GM21390 (cell line): ENCODE results near the gene FBXO34.
"Not testable (repeated sequence)": the region's sequence is repeated elsewhere in the genome, so short reads cannot be mapped to it uniquely, and the experiment has no call there.

Experiments used
- ATAC-seq: cut with Tn5 transposase; IDR thresholded peaks from one replicate; pipeline ENCODE4 v1.9.1; 2021; ENCODE audit not compliant: unreplicated experiment

Gene FBXO34

DNA sequence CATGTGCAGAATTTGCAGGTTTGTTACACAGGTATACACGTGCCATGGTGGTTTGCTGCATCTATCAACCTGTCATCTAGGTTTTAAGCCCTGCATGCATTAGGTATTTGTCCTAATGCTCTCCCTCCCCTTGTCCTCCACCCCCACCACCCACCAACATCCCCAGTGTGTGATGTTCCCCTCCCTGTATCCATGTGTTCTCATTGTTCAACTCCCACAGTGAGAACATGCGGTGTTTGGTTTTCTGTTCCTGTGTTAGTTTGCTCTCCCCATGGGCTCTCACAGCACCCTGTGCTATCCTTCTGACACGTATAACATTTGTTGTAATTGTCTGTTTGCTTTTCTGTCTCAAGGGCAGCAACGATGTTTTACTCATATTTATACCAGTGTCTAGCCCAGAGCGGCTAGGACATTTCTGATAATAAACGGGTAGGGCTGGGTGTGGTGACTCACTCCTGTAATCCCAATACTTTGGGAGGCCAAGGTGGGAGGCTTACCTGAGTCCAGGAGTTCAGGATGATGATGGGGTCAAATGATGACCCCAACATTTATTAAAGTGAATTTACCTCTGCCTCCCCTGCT lies 73.5 kb downstream of the FBXO34 start:
- ATAC-seq, result not testable (repeated sequence)

DNA sequence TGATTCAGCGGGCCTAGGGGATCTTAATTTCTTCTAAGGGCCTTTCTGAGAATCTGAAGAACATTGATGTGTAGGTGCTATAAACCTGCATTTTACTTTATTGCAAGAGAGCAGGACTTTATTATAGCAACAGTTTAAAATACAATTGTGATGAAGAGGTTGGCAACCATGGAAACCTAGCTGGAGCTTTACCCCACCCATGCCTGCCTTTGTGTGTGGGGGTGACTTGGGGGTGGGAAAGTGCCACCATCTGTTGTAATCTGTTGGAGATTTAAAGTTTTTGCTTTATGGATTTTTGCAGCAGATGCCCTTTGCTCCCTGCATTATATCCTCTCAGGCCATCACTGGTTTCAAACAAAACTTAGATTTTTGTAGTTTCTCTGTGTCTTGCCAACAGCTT lies 75.8 kb downstream of the FBXO34 start:
- no peak for ATAC-seq

DNA sequence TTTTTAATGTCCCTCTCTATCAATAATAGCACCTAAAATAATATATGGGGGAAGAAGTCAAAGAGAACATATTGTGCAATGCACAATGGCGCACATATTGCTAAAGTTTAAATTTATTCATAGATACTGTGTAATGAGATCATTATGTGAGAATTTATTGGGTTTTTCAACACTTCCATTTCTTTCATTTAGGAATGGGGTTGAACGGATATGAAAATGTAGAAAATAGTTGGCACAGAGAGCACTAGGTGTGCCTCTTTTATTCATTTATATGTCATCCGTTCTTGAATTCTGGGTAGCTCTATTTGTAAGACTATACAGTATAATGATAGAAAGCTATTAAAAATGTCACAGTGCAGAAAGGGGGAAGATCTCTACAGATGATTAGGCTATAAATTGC lies 76.5 kb downstream of the FBXO34 start:
- no peak for ATAC-seq

DNA sequence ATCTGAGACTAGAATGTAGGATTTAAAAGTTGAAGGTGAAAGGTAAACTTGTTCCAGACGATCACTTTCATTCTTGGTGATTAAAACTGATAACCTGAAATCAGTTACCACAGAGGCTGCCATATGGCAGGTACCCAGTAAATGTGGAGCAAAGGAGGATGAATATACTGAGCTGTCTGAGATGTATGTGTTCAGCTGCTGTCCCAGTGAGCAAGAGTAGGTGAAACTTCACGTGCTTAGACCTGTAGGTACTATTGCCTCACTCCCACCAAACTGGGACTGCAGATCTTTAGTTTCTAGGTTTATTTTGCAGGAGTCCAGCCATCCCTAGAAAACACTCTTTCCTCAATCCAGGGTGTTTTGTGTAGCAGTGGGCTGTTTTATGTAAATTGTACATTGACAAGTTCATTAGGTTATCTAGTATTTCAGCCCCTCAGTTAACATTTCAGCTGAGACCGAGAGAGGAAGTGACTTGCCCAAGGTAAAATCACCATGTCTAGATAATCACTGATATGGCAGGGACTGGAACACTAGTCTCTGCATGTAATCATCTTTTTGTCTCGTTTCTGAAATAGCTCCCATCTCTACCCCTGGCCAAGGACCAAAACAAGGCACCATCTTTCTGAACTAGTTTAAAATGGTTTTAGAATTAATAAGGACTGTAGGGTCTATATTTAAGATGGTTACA lies 77.7 kb downstream of the FBXO34 start:
- ATAC-seq, result peak; percentile 57

DNA sequence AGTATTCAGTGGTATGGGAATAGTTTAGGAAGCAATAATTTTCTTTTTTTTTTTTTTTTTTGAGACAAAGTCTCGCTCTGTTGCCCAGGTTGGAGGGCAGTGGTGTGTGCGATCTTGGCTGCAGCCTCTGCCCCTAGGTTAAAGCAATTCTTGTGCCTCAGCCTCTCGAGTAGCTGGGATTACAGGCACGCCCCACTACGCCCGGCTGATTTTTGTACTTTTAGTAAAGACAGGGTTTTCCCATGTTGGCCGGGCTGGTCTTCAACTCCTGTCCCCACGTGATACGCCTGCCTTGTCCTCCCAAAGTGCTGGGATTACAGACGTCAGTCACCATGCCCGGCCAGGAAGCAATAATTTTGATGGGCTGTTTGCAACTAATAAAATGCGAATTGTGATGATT lies 78.3 kb downstream of the FBXO34 start:
- ATAC-seq, result no peak

DNA sequence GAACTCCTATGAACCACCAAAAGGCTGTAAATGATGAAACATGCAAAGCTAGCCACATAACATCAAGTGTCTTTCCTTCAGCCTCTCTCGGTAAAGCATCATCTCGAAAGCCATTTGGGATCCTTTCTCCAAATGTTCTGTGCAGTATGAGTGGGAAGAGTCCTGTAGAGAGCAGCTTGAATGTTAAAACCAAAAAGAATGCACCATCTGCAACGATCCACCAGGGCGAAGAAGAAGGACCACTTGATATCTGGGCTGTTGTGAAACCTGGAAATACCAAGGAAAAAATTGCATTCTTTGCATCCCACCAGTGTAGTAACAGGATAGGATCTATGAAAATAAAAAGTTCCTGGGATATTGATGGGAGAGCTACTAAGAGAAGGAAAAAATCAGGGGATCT lies 79.2 kb downstream of the FBXO34 start:
- ATAC-seq, result no peak

DNA sequence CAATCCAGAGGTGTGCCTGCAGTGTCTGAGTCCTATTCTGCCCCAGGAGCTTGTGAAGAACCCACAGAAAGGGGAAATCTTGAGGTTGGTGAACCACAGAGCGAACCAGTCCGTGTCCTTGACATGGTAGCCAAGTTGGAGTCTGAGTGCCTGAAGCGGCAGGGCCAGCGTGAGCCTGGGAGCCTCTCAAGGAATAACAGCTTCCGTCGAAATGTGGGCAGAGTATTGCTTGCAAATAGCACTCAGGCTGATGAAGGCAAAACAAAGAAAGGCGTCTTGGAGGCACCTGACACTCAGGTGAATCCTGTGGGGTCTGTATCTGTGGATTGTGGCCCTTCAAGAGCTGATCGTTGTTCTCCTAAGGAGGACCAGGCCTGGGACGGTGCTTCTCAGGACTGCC lies 79.9 kb downstream of the FBXO34 start:
- no peak for ATAC-seq

DNA sequence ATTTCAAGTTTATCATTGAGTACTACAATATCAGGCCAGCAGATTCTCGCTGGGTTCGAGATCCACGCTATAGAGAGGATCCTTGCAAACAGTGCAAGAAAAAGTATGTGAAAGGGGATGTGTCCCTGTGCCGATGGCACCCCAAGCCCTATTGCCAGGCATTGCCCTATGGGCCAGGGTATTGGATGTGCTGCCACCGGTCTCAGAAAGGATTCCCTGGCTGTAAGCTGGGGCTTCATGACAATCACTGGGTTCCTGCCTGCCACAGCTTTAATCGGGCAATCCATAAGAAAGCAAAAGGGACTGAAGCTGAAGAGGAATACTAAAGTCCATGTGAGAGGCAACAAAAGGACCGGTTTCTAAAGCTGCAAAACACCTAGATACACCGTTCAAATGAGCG lies 81.0 kb downstream of the FBXO34 start:
- no peak for ATAC-seq

DNA sequence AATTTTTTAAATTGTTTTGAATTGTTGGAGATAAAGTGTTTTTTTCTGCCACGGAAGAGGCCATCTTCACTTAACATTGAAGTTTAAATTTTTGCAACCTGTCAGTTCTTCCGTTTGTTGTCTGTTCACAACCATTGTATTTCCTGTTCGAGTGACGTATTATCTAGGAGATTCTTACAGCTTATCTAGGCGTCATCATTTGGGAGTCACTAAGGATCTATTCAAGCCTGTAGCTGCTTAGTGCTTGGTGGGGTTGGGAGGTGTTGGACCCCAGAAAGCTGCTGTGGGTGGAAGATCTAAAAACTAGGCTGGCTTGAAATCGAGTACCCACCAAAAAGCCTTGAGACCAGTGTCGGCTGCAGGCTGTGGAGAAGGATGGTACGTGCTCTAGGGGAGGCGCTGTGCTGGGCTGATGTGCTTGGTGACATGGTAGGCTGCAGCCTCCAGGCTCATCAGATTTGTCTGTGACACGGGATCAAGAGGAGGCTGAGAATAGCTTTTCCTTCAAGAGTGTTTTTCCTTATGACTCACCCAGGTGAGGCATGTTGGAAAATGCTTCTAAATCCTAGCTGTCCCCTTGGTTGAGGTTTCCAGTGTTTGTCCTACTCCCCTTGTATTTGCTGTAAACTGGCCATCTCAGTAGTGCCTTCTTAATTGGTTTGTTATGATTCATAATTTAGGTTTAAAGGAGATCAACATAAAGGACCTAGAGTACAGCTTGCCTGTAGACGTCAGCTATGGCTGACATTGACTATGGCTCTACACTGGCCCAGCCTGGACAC lies 82.7 kb downstream of the FBXO34 start:
- ATAC-seq, result no peak

DNA sequence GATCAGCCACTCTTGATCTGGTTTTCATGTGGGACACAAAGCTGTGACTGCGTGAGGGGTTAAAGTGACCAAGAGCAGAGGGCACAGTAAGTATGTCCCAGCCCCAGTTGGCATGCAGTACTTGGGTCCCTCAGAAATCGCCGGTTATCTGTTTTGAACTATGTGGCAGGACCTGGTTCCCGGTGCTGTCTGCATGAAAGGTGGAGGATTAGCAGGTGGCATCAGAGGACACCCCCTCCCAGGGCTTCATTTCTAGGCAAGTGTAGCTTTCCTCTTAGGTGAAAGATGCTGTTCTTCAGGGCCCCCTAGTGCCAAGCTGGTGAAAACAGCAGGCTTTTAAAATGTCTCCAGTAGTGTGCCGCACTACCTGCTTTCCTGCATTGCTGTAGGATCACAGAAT lies 83.3 kb downstream of the FBXO34 start:
- ATAC-seq, result peak; percentile 79

DNA sequence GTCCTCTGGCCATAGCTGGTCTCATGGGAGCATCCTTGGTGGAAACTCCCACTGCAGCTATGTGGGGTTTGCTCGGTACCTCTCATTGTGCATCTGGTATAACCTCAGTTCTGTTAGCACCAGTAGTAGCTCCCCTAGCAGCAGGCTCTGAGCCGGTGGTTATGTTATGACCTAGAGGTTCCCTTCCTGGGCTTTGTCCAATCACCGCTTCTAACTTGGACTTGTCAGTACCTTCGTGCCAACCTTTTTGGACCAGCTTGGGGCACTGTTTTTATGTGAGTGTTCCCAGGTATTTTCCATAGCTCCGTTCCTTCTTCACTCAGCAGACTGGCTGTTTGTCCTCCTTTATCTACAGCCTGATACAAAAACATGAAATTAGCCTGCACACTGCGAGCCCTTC lies 84.7 kb downstream of the FBXO34 start:
- ATAC-seq, result no peak

DNA sequence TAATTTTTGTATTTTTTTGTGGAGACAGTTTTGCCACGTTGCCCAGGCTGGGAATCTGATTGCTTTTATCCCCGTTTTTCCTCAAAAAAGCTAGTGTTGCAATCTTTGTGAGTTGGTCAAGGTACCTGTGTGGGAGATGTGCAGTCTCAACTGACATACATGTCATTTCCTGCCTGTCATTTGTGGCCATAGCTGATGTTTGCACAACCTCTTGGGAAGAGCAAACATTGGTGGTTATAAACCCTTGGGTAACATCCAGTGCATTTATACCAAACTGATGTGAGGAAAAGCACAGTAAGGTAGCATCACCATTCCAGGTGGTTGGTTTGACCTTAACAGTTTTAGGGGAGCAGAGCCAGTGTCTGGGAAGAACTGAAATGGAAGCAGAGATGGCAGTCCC lies 85.7 kb downstream of the FBXO34 start:
- no peak for ATAC-seq

DNA sequence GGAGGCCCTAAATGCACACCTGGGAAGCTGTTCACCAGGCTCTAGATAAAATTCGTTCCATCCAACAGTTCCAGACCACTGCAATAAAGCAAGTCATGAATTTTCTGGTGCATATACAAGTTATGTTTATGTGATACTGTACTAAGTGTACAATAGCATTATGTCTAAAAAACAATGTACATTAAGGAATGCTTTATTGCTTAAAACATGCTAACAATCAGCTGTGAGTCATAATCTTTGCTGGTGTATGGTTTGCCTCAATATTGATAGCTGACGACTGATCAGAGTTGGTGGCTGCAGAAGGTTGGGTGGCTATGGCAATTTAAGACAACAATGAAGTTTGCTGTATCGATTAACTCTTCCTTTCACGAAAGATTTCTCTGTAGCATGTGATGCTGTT lies 88.1 kb downstream of the FBXO34 start:
- no peak for ATAC-seq

DNA sequence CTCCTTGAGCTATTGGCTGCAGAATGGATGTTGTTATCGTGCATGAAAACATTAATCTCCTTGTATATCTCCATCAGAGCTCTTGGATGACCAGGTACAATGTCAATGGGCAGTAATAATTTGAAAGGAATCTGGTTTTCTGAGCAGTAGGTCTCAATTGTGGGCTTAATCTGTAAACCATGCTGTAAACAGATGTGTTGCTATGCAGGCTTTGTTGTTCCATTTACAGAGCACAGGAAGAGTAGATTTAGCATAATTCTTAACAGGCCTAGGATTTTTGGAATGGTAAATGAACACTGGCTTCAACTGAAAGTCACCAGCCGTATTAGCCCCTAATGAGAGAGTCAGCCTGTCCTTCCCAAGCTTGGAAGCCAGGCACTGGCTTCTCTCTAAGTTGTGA lies 90.0 kb downstream of the FBXO34 start:
- no peak for ATAC-seq

DNA sequence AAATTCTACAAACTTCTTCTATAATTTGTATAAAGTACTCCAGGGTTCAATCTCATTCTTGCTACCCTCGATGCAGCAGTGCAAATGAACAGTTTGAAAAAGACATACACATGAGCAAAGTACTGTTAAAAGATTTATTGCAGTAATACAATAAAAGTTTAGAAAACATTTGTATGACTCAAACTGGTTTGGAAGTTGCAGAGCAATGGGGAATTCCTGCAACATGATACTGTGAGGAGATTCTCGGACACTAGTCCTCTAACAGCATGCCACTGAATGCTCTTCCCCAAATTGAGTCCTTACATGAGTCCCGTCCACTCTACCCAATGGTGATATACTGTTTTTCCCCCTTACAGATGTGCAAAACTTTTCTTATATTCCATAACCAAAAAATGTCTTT lies 95.0 kb downstream of the FBXO34 start:
- ATAC-seq, result no peak

DNA sequence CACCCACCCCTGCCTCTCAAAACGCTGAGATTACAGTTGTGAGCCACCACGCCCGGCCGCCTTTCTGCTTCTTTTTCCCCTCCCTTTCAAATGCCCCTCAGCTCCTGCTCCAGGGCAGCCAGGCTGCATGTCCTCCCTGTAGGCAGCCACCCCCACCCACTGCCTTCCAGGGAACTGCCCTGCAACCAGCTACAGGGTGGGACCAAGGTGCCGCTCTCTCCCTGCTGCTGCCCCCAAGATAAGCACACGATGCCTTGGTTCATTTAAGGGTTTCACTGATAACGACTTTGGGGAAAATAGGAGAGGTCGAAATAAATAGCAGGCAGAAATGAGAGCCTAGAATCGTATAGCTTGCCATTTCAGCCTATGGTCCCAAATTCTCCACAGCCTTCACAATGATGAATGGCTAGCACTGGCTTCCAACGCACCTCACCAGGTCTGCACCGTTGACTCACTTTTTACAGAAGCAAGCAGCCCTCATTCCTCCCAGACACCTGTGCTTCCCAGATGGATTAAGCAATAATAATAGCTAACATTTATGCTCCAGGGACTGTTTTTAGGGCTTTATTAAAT lies 99.7 kb downstream of the FBXO34 start:
- ATAC-seq, result no peak

DNA sequence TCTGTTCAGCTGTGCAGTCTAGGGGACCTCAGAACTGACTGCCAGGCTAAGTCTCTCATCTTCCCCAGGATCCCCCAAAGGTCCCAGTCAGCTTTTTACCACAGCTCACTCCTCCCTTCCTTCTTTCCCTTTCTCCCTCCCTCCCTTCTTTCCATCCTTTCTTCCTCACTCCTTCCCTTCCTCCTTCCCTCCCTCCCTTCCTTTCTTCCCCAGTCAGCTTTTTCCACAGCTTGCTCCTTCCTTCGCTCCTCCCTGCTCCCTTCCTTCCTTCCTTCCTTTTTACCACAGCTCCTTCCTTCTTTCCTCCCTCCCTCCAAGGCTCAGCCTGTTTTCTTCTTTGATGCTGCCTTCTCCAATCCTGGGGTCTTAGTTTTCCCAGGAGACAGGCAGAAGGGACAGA lies 101.2 kb downstream of the FBXO34 start:
- ATAC-seq, result no peak

DNA sequence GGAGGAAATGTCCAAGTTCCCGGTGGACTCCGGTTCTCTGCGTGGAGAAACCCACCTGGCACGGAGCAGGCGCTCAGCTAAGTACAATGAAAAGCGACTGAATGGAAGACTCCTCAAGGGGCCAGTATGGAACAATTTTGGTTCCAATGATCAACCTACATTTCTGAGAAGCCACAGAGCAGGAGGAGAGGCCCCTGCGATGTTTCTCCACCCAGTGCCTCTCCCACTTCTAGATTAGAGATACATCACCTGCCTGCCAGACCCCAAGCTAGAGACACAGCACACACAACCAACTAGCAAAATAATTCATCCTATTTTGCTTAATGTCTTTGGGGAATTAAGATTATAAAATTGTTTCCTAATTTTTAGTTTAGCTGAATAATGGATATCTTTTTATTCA lies 101.6 kb downstream of the FBXO34 start:
- ATAC-seq, result no peak

DNA sequence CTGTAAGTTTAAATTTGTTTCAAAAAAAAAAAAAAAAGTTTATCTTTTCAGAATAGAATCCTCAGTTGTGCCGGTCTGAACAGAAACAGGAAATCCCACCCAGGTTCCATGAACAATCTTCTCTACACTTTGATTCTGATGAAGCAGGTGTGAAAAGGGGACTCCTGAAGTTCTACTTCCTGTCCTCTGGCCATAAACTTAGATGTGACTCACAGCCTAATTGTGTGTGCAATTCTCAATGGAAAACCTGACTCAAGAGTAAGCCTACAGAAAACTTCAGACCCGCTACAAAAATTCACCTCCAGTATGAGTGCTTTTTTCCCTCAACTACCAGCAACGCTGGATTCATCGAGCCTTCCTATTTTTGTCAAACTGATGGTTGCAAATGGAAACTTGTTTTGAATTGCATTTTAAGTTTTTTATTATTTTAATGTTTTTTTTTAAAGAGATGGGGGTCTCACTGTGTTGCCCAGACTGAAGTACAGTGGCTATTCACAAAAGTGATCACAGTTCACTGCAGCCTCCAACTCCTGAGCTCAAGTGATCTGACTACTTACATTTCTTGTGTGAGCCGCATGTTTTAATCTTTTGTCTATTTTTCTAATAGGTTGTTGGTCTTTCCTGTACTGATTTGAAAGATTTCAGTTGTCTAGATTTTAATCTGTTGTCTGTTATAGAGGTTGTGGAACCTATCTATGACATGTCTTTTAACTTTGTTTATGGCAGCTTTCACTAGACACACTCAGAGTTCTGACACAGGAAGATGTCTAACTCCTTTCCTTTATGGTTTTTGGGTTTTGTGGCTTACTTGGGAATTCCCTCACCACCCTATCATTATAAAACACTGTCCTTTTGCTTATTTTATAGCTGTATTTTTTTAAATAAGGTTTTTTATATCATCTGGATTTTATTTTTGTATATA lies 102.8 kb downstream of the FBXO34 start:
- ATAC-seq, result no peak

DNA sequence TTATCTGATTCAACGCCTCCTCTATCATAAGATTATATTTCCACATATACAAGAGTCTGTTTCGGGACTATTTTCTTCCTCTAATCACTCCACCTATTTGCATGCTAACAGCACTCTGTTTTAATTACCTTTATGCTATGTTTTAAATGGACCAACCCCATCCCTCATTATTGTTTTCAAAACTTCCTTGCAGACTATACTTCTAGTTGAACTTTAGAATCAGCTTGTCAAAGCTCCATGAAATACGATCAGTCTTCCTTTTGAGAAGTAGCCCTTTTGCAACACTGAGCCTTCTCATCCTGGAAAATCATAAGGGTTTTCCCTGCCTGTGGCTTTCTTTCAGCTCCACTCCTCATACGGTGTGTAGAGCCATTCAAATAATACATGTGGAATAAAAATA lies 103.5 kb downstream of the FBXO34 start:
- no peak for ATAC-seq

DNA sequence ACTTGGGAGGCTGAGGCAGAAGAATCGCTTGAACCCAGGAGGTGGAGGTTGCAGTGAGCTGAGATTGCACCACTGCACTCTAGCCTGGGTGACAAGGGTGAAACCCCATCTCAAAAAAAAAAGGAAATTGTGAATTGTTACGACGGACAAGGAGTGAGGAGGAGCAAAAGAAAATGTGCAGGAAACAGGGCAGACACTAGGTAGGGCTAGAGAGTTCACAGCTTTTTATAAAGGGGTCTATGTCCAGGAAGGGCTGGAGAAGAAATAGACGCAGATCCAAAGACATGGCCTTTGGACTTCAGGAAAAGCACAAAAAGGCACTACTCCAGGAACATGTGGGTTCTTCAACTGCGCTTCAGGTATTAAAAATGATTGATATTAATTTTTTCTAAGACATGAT lies 106.0 kb downstream of the FBXO34 start:
- ATAC-seq, result no peak
